ENCODE measurements around the gene RAB24.
A peak's percentile ranks its signal among the peaks of the same experiment; 100 is the strongest.

The RAB24 gene

GRCh38 chr5:177336603-177337494, 33.3 kb upstream of the RAB24 start:
- no peak for DNase-seq (ENCODE audit: insufficient read length, low spot score)
- no peak for TF ChIP-seq CTCF (IDR thresholded peaks at IDR 0.05; ENCODE audit: insufficient read depth, missing control alignments)
- no peak for FAIRE-seq

GRCh38 chr5:177336112-177336511, 32.6 kb upstream of the RAB24 start:
- no peak for DNase-seq (ENCODE audit: insufficient read length, low spot score)
- no peak for FAIRE-seq
- TF ChIP-seq CTCF (IDR thresholded peaks at IDR 0.05; ENCODE audit: insufficient read depth, missing control alignments) = peak; percentile 36

GRCh38 chr5:177335701-177336065, 32.2 kb upstream of the RAB24 start:
- no peak for TF ChIP-seq CTCF (IDR thresholded peaks at IDR 0.05; ENCODE audit: insufficient read depth, missing control alignments)
- no peak for DNase-seq (ENCODE audit: insufficient read length, low spot score)
- FAIRE-seq = no peak

GRCh38 chr5:177334781-177335700, 31.5 kb upstream of the RAB24 start:
- no peak for TF ChIP-seq CTCF (IDR thresholded peaks at IDR 0.05; ENCODE audit: insufficient read depth, missing control alignments)
- FAIRE-seq (no peak), DNase-seq (ENCODE audit: insufficient read length, low spot score) (no peak)

- no peak for TF ChIP-seq CTCF (IDR thresholded peaks at IDR 0.05; ENCODE audit: insufficient read depth, missing control alignments)
- DNase-seq (ENCODE audit: insufficient read length, low spot score) = no peak
- FAIRE-seq = no peak
These were observed 30.6 kb upstream of the RAB24 start for GRCh38 chr5:177334155-177334551.

GRCh38 chr5:177333420-177334154, 30.1 kb upstream of the RAB24 start:
- DNase-seq (ENCODE audit: insufficient read length, low spot score) (no peak), FAIRE-seq (no peak)
- no peak for TF ChIP-seq CTCF (IDR thresholded peaks at IDR 0.05; ENCODE audit: insufficient read depth, missing control alignments)
